Gastroesophageal sphincter (tissue), 3 donors: ENCODE data around the gene SDHA.
"Not testable (repeated sequence)": the region's sequence is repeated elsewhere in the genome, so short reads cannot be mapped to it uniquely, and the experiment has no call there.

ENCODE experiments used
- CTCF ChIP-seq, 4 experiments: fragments of 200-600 bp in 2 of 4; fragments of 450-650 bp in 2 of 4; sonication (generic) in 1 of 4; IDR thresholded peaks; one replicate each; pipeline ENCODE4 v1.5.1; 2017 to 2019; ENCODE audit warnings: antibody characterized with exemption in 4 of 4, mild to moderate bottlenecking in 2 of 4, moderate library complexity in 2 of 4
- EP300 ChIP-seq: sonication (generic); formaldehyde crosslinking; IDR thresholded peaks from one replicate; pipeline ENCODE4 v1.6.1; 2017; ENCODE audit warnings: antibody characterized with exemption, mild to moderate bottlenecking
- POLR2A ChIP-seq, 2 donors: fragments of 450-650 bp; IDR thresholded peaks; one replicate each; pipeline ENCODE4 v1.6.1; 2017; ENCODE audit warnings: antibody characterized with exemption in 2 of 2, mild to moderate bottlenecking in 2 of 2, moderate library complexity in 1 of 2
- POLR2AphosphoS5 ChIP-seq: sonication (generic); formaldehyde crosslinking; IDR thresholded peaks from one replicate; pipeline ENCODE4 v1.6.1; 2017; ENCODE audit warnings: antibody characterized with exemption

GRCh38 chr5:299921-300320, 81.8 kb downstream of the SDHA start:
- TF ChIP-seq POLR2A (IDR thresholded peaks at IDR 0.05); CTCF (IDR thresholded peaks at IDR 0.05); POLR2AphosphoS5; EP300: not testable (repeated sequence)
